Omental fat pad (tissue), 4 donors: Measurements from ENCODE around the gene LHX4. TPM values are rescaled to one million over a fixed set of nuclear protein-coding genes. Genes with fewer than 3 reads are reported as not detected.
A peak's percentile ranks its signal among the peaks of the same experiment; 100 is the strongest.

Experiments used
- ATAC-seq: fragments of 150-250 bp; one replicate; pipeline ENCODE4 v1.9.1; 2016; ENCODE audit warnings: mild to moderate bottlenecking, moderate library complexity; ENCODE audit not compliant: low FRiP score
- DNase-seq: peaks from one replicate; pipeline ENCODE4 v3.0.0-alpha.2; 2019; ENCODE audit warnings: low spot score
- total RNA-seq, 4 donors: library from RNA; depleted of rRNA; stranded (reverse); fragments of >200 nt; gene quantifications; one replicate each; pipeline ENCODE4 v1.1.0, GENCODE V29; 2016
- TF ChIP-seq, protein P1 (sequence below), 3 donors: fragments of 450-650 bp; IDR thresholded peaks; one replicate each; pipeline ENCODE4 v1.5.1; 2016 to 2017; ENCODE audit warnings: antibody characterized with exemption in 3 of 3, mild to moderate bottlenecking in 3 of 3, moderate library complexity in 2 of 3

The LHX4 gene
- total RNA-seq, result under 1 TPM in 2 of 4 donors, not detected in 2; 0.16 to 0.28 TPM

DNA sequence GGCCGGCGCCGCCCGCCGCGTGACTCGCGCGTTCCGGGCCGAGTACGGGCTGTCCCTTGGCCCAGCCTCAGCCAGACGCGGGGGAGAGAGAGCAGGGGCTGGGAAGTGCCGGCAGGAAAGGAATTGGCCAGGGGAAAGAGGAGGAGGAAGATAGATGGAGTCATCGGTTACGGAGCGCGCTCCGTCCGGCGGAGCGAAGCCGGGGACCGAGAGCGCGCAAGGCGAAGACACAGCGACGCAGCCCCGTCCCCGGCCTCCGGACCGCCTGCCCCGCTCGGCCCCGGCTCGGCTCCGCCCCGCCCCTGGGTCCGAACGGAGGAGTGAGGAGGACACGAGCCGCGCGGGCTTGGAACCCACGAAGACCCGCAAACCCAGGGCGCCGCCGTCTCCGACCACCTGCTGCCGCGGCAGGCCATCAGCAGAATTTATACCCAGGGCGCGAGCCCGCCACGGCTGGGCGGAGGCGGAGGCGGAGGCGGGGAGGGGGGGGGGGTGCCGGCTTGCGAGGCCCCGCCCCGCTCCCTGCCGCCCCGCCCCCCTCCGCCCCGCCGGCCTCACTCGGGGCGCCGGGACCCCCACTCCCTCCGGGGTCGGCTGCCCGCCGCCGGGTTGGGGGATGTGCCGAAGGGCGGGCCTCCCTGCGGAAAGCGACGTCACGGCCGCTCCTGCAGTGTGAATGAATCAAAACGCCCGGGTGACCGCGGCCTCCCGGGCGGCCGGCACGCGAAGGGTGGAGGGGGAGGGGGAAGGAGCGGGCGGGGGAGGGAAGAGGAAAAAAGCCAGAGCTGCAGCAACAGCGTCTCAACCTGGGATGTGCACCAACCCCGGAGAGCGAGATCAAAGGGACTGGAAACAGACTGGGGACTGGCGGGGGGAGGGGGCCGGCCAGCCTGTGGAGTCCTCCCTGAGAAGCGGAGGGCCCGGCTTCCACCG, at the start of gene LHX4:
TSS of gene LHX4 (plus strand) at position 782 of the 933 bp plus-strand sequence. CDS start 266 bp downstream, outside the sequence.
- DNase-seq, result no peak
- TF ChIP-seq, protein P1, sequence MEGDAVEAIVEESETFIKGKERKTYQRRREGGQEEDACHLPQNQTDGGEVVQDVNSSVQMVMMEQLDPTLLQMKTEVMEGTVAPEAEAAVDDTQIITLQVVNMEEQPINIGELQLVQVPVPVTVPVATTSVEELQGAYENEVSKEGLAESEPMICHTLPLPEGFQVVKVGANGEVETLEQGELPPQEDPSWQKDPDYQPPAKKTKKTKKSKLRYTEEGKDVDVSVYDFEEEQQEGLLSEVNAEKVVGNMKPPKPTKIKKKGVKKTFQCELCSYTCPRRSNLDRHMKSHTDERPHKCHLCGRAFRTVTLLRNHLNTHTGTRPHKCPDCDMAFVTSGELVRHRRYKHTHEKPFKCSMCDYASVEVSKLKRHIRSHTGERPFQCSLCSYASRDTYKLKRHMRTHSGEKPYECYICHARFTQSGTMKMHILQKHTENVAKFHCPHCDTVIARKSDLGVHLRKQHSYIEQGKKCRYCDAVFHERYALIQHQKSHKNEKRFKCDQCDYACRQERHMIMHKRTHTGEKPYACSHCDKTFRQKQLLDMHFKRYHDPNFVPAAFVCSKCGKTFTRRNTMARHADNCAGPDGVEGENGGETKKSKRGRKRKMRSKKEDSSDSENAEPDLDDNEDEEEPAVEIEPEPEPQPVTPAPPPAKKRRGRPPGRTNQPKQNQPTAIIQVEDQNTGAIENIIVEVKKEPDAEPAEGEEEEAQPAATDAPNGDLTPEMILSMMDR (IDR thresholded peaks at IDR 0.05), result no peak
- ATAC-seq, result peak; percentile 58

DNA sequence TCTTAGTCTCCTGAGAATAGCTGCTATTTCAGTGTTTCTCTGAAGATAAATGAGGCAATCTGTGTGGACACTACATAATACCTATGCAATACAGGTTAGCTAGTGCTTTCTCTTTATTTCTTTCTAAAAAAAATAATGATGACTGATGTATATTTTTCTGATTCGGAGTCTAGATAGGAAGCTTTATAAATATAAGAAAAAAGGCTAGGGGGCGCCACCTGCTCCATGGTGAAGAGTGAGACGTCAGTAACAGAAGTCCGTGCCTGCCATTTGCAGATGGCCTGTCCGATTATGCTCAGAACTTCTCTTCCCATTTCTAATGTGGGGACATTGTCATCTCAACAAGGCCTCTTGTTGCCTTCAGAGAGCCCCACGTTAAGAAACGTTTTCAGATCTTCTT, 49.0 kb upstream of the LHX4 start:
- TF ChIP-seq, protein P1 (IDR thresholded peaks at IDR 0.05), result no peak
- ATAC-seq, result no peak
- DNase-seq, result no peak

DNA sequence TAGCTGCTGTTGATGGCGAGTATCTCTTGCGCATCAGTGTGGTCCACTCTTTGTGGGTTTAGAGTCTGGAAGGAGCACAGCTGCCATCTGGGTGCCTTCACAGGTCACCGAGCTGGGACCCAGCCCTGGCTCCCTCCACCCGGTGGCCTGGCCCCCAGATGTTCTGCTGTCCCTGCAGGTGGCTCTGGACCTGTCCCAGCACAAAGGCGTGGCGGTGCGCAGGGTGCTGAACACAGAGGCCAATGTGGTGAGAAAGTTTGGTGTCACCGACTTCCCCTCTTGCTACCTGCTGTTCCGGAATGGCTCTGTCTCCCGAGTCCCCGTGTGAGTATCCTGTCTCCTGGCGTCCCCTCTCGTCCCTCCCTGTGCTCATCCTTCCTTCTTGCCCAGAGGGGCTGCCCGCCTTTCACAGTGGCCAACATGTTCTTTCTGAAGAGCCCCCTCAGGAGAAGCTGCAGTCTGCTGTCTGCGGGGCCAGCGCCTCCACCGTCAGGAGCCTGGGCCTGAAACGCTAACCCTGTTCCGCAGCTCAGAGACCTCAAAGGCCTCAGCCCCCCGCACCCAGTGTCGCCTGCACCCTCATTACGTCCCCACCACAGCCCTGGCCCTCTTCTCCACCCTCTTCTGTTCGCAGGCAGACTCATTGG, 47.9 kb upstream of the LHX4 start:
- TF ChIP-seq, protein P1 (IDR thresholded peaks at IDR 0.05), result no peak
- DNase-seq, result no peak
- ATAC-seq, result no peak

DNA sequence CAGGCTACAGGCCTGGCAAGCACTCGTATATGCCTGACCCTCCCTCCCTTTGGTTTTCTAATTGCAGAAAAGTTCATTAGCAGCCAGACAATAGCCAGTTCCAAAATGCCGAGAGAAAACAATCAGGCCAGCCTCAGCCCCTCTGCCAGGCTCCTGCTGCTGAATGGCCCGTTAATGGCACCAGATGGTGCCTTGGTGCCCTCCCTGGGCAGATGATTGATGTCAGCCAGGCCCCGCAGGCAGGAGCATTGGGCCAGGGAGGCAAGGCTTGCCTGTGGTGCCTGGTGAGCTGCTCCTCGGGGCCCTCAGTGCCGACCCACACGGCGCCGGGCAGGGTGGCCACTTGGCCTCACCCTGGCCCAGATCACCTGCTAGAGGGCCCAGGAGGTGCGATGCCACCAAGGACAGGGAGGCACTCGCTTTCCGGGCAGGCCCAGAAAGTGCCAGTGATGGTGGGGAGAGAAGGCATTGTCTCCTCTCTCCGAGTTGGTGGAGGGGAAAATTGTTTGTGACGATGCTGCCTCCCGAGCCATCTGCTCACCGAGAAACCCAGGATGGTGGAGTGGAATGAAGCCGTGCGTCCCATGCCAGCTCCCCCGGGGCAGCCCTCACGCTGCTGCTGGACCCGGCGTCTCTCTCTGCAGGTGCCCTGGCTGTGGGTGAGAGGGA, 47.3 kb upstream of the LHX4 start:
- DNase-seq (no peak), ATAC-seq (no peak)
- TF ChIP-seq, protein P1 (IDR thresholded peaks at IDR 0.05), result no peak

DNA sequence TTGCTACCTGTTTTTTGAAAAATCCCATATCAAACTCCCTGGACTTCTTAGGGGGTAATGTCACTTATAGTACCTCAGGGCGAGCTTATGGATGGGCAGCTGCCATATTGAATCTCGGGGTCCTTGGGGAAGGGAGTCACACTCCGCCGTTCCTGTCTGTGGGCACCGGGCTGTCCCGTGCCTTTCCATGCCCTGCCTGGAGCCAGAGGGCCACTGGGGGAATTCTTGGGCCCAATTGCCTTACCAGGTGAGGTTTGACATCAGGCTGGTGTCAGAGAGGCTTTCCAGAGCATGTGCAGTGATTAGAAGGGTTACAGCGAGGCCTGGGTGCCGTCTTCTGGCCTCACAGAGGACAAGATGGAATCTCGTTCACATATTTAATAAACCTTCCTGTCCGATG, 46.6 kb upstream of the LHX4 start:
- TF ChIP-seq, protein P1 (IDR thresholded peaks at IDR 0.05), result no peak
- DNase-seq, result no peak
- ATAC-seq, result no peak

DNA sequence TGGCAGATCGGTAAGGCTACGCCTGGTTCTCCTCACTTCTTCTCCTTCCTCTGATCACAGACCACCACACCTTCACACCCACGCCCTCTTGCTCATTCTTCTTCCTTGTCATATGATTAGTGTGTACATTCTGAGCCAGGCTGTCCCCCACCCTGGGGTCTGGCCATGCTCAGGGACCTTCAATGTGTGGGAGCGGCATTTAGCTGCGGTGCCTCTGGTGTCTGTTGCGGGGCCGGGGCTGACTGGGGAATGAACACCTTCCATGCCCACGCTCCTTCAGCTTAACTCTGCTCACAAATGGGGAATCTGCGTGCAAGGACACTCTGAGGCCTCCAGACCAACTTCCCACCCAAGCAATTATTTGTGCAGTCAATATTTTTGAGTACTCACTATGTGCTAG, 46.0 kb upstream of the LHX4 start:
- no peak for DNase-seq
- TF ChIP-seq, protein P1 (IDR thresholded peaks at IDR 0.05), result no peak
- ATAC-seq, result no peak
